NCI-H128 (cell line): ENCODE measurements around the gene SREBF1.

Experiments used
- DNase-seq: peaks from one replicate; lab custom pipeline; 2025; ENCODE audit not compliant: unreplicated experiment; lab: John Stamatoyannopoulos, UW

The SREBF1 gene

GRCh38 chr17:17826342-17826713, 10.5 kb downstream of the SREBF1 start:
- DNase-seq = no peak

GRCh38 chr17:17824783-17825614, 11.8 kb downstream of the SREBF1 start:
- no peak for DNase-seq

- DNase-seq = no peak
Observed at GRCh38 chr17:17824119-17824782, 12.5 kb downstream of the SREBF1 start.

- peak; percentile 85 for DNase-seq
Observed at GRCh38 chr17:17823433-17824118, 13.2 kb downstream of the SREBF1 start.

GRCh38 chr17:17822616-17823015, 14.2 kb downstream of the SREBF1 start:
- DNase-seq = no peak

- DNase-seq = no peak
Observed at GRCh38 chr17:17822189-17822588, 14.6 kb downstream of the SREBF1 start.

GRCh38 chr17:17820463-17821158, 16.2 kb downstream of the SREBF1 start:
- no peak for DNase-seq

GRCh38 chr17:17820046-17820445, 16.7 kb downstream of the SREBF1 start:
- DNase-seq = no peak

- no peak for DNase-seq
Observed at GRCh38 chr17:17819561-17819995, 17.2 kb downstream of the SREBF1 start.

- DNase-seq = no peak
Observed at GRCh38 chr17:17819111-17819510, 17.7 kb downstream of the SREBF1 start.

- no peak for DNase-seq
Observed at GRCh38 chr17:17818088-17818526, 18.7 kb downstream of the SREBF1 start.

GRCh38 chr17:17817552-17817947, 19.2 kb downstream of the SREBF1 start:
- no peak for DNase-seq

- no peak for DNase-seq
Observed at GRCh38 chr17:17816831-17817551, 19.8 kb downstream of the SREBF1 start.

GRCh38 chr17:17816240-17816814, 20.5 kb downstream of the SREBF1 start:
- no peak for DNase-seq

- no peak for DNase-seq
Observed at GRCh38 chr17:17815436-17816200, 21.2 kb downstream of the SREBF1 start.

GRCh38 chr17:17815062-17815406, 21.8 kb downstream of the SREBF1 start:
- no peak for DNase-seq

- DNase-seq = no peak
Observed at GRCh38 chr17:17814162-17815061, 22.4 kb downstream of the SREBF1 start.

- no peak for DNase-seq
Observed at GRCh38 chr17:17813725-17814095, 23.1 kb downstream of the SREBF1 start.
